Stimulated activated CD8-positive, alpha-beta memory T cell treated with anti-CD3 and anti-CD28 coated beads, Interleukin-12 subunit alpha, Interleukin-12 subunit beta, amount 100 ng/mL, for 24 hours (primary cell): ENCODE measurements around the gene HEATR3.

Experiments
- DNase-seq: peaks from one replicate; pipeline ENCODE4 v3.0.0-alpha.2; 2020; ENCODE audit errors: extremely low read depth

The HEATR3 gene

GRCh38 chr16:50058091-50058771 is 7.5 kb upstream of the HEATR3 start:
- DNase-seq, result no peak

GRCh38 chr16:50059111-50059510 is 6.7 kb upstream of the HEATR3 start:
- no peak for DNase-seq

GRCh38 chr16:50059669-50060068 is 6.1 kb upstream of the HEATR3 start:
- no peak for DNase-seq

- no peak for DNase-seq
Measured at GRCh38 chr16:50061326-50061725, 4.4 kb upstream of the HEATR3 start.

- no peak for DNase-seq
Measured at GRCh38 chr16:50065241-50065623, 538 bp upstream of the HEATR3 start.

- DNase-seq, result no peak
Measured at GRCh38 chr16:50066482-50067289, 916 bp downstream of the HEATR3 start.

- DNase-seq, result no peak
Measured at GRCh38 chr16:50067290-50067853, 1.6 kb downstream of the HEATR3 start.

- DNase-seq, result no peak
Measured at GRCh38 chr16:50068550-50068949, 2.8 kb downstream of the HEATR3 start.

GRCh38 chr16:50069060-50069459 is 3.3 kb downstream of the HEATR3 start:
- DNase-seq, result no peak

GRCh38 chr16:50071075-50071671 is 5.4 kb downstream of the HEATR3 start:
- no peak for DNase-seq

- DNase-seq, result no peak
Measured at GRCh38 chr16:50072730-50073129, 7.0 kb downstream of the HEATR3 start.

GRCh38 chr16:50079397-50080140 is 13.8 kb downstream of the HEATR3 start:
- no peak for DNase-seq

- DNase-seq, result no peak
Measured at GRCh38 chr16:50081428-50082018, 15.8 kb downstream of the HEATR3 start.

GRCh38 chr16:50083996-50084395 is 18.2 kb downstream of the HEATR3 start:
- DNase-seq, result no peak

GRCh38 chr16:50086176-50086575 is 20.4 kb downstream of the HEATR3 start:
- DNase-seq, result no peak

- no peak for DNase-seq
Measured at GRCh38 chr16:50088302-50088701, 22.5 kb downstream of the HEATR3 start.

GRCh38 chr16:50092891-50093290 is 27.1 kb downstream of the HEATR3 start:
- DNase-seq, result no peak

- no peak for DNase-seq
Measured at GRCh38 chr16:50093607-50094539, 28.1 kb downstream of the HEATR3 start.

GRCh38 chr16:50096791-50097190 is 31.0 kb downstream of the HEATR3 start:
- no peak for DNase-seq

- DNase-seq, result no peak
Measured at GRCh38 chr16:50099957-50100648, 34.3 kb downstream of the HEATR3 start.
